Left hindlimb (tissue), 1 donor: ENCODE data around the gene TSSC4.
A peak's percentile ranks its signal among the peaks of the same experiment; 100 is the strongest.

ENCODE experiments used
- DNase-seq: peaks from one replicate; pipeline ENCODE4 v3.0.0-alpha.2; 2018

TSSC4 gene

DNA sequence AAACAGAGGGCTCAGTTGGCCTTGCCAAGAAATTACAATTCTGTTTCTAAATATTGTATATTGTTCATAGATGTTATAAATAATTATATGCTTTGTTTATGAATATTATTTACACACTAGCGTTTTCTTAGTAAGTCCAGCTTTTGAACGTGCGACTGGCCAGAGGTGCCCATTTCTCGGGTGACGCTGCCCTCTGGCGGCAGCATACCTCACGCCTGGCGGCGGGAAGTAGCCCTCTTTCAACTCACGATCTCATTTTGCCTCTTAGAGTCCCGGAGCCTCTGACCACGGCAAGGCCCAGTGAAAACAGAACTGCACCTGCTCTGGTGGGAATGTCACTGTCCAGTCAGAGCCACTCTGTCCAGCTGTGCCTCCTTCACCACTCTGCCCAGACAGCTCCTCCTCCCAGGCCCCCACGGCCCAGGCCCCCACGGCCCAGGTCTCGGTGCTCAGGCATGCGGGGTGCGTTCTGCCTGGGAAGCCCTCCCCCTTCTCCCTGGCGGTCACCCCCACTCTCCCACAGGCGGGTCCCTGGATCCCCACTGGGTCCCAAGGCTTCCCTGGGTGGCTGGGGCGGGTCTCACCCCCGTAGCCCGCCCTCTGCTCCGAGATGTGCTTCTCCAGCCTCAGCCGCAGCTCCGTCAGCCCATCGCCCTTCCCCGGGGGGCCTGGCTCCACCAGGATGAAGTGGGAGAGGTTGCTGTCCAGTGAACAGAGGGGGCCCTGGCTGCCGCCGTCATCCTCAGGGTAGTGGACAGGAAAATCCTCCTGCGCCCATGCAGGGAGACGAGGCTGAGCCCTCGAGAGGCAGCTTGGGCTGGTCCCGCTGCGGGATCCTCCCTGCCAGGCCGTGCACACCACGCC is 19.3 kb downstream of the TSSC4 start:
- peak; percentile 78 for DNase-seq

GRCh38 chr11:2420502-2421225 is 20.1 kb downstream of the TSSC4 start:
- peak; percentile 80 for DNase-seq

GRCh38 chr11:2421226-2421994 is 20.9 kb downstream of the TSSC4 start:
- no peak for DNase-seq

GRCh38 chr11:2421996-2422395 is 21.4 kb downstream of the TSSC4 start:
- no peak for DNase-seq

GRCh38 chr11:2422461-2423156 is 22.1 kb downstream of the TSSC4 start:
- no peak for DNase-seq

- no peak for DNase-seq
Observed at GRCh38 chr11:2423157-2424025, 22.8 kb downstream of the TSSC4 start.

DNA sequence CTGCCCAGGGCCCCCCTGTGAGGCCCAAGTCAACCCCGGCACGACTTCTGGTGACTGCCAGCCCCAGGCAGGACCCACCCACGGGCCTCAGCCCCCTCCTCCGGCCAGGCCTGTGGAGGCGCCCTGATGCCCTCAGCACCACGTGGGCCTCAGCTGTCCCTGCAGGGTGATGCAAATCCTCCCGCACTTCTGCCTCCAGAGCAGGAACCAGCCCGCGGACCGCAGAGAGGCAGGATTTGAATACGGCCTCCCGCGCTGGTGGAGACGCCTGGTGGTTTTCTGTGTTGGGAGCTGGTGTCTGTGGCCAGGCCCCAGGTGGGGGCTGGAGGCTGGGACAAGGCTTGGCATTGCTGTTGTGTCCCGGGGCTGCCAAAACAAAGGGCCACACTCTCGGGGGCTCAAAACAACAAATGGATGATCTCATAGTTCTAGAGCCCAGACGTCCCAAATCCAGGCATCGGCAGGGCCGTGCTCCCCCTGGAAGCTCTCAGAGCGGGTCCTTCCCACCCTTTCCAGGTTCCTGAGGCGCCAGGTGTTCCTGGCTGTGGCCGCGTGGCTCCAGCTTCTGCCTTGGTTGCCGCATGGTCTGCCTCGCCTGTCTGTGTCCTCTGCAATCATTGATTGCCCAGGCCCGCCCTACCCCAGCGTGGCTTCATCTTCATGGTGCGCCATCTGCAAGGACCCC is 24.4 kb downstream of the TSSC4 start:
- DNase-seq, result no peak

- no peak for DNase-seq
Observed at GRCh38 chr11:2425506-2425905, 25.0 kb downstream of the TSSC4 start.

DNA sequence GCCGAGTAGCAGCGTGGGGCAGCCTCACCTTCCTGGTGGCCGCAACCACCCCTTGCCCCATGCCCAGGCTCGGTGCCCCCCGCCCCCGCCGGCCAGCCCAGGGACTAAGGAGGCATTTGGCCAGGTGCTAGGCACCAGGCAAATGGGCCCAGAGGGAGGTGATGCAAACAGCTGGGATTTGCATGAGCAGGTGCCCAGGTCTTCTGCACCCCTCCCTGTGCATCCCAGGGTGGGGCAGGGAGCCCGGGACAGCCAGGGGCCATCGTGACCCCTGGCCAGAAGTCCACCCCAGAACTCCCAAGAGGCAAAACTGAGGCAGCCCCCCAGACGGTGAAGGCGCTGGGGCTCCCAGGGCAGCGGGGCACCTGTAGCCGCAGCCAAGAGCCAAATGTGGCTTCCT is 25.7 kb downstream of the TSSC4 start:
- DNase-seq, result no peak

DNA sequence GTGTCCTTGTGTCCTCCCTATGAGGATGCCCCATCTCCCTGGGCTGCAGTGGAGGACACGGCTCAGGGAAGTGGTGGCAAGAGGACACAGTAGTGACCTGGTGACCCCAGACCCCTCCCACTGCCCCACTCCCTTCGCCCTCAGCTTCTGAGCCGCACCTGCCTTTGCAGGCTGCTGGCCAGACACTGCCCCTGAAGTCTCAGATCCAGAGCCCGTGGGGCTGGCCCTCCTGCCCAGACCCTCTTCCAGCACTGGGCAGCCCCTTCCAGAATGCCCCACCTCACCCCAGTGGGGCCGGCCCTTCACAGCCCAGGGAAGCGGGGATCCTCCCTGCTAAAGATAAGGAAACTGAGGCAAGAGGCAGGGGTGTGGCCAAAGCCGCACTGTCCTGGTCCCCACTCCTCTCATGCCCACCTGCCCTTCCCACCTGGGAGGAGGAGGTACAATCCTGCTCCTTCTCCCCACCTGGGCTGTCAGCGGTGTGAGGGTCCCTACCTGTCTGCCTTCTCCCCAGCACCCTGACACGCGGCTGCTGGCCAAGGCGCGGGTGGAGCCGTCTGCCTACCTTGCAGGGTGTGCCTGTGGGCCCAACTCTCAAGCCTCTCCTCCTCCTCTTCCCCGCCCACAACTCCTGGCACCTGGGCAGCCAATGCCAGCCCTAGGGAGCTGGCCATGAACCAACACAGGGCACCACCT is 26.4 kb downstream of the TSSC4 start:
- no peak for DNase-seq

DNA sequence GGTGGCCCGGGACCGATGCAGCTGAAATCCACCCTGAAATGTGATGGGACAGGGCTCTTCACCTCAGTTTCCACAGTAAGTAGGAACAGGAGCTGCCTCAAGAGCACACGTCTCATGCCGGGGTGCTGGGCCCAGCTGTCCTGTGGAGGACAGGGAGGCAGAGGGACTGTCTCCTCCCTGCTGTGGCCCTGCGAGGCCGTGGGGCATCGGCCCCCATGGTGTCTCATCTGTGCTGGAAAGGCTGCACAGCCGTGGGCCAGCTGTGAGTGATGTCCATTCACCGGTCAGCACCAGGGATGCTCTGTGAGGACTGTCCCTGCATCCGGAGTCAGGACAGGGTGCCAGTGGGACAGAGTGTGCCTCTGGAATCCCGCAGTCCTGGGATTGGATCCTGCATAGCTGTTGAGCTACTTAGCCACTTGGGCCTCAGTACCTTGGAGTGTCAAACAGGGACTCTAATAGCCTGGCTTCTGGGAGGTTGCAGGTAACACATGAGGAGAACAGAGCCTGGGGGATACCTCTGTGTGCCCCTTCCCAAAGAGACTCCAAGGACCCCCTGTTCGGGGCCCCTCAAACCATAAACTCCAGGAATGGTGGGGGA is 27.3 kb downstream of the TSSC4 start:
- DNase-seq, result no peak

DNA sequence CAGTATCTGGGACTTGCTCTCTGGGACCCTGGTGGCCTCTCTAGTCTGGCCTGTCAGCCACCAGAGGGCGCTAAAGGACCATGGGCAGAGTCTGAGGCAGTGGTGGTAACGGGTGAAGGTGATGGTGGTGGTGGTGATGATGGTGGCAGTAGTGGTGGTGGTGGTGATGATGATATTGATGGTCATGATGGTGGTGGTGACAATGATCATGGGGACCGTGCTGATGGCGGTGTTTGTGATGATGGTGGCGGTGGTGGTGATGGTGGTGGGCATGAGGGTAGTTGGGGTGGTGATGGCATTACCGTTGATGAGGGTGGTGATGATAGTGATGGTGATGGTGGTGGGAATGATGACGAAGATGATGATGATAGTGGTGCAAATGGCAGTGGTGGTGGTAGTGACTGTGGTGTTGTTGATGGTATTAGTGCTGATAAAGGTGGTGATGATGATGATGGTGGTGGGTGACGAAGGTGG is 27.8 kb downstream of the TSSC4 start:
- DNase-seq, result no peak

DNA sequence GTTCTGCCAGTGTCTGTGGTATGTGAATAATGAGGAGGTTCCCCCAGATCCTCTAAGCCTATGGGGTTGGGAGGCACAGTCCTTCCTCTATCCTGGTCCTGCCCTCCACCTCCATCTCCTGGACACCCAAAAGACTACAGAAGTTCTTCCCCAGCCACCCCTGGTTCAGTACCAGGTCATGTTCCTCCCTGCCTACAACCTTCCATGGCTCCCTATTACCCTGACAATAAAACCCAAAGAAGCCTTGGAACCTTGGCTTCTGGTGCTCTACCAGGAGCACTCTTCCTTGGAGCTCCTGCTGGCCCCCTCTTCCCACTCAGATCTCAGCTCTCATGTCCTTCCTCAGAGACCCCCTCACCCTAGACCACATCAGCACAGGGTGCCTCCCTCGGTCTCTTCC is 30.8 kb downstream of the TSSC4 start:
- DNase-seq, result no peak

GRCh38 chr11:2432171-2432621 is 31.6 kb downstream of the TSSC4 start:
- peak; percentile 21 for DNase-seq

DNA sequence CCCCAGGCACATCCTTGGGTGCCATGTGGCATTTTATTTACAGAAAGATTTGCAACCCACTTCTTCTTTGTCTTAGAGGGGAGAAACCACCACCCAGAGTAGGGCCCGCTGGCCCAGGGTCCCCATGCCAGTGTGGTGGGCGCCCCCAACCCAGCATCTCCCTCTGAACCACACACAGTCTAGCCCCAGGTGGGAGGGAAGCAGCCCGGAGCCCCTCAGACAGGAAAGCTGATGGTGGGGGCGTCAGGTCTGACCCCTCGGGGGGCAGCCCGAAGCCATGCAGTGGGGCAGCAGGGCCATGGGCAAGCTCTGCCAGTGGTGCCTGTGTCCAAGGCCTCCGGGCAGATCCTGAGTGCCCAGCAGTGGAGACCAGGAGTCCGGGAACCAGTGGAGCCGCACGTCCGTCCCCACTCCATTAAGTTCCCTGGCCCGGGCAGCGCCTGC is 32.1 kb downstream of the TSSC4 start:
- peak; percentile 18 for DNase-seq

DNA sequence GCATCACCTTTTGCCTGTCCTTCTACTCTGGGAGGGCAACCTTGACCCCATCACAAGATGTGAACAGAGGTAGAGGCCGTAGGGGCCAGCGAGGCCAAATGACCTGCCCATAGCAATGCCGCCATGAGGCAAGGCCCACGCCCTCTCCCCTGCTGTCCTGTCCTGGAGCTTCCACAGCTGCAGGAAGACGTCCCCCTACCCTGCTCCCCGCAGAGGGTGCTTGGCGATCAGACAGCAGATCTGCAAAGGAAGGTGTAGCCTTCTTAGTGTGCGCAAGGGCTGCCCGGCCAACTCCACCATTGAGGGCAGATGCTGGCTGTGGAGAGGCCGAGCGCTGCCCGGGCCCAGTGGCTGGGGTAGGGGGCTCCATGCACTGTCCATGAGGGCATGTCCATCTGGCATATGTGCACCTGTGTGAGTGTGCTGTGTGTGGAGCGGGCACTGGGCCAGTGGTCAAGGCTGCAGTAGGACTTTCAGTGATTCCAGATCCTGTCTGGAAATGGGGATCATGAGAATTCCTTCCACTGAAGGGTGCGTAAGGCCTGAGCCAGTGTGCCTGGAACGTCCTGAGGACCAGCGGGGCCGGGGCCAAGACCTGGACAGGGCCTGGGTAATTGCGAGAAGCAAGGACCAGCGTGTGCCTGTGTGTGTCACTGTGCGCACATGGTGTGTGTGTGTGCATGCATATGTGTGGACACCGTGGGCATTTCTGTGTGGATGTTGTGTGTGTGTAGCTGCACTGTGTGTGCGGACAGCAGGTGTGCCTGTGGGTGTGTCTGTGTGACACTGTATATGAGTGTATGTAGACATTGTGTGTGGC is 32.8 kb downstream of the TSSC4 start:
- DNase-seq, result peak; percentile 13

DNA sequence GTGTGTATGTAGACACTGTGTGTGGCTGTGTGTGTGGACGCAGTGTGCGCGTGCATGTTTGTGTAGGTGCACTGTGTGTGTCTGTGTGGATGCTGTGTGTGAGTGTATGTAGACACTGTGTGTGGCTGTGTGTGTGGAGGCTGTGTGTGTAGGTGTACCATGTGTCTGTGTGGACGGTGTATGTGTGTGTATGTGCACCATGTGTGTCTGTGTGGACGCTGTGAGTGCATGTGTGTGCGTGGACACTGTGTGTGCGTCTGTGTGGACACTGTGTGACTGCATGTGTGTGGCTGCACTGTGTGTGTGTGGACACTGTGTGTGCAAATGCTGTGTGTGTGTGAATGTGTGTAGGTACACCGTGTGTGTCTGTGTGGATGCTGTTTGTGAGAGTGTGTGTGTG is 33.5 kb downstream of the TSSC4 start:
- no peak for DNase-seq

DNA sequence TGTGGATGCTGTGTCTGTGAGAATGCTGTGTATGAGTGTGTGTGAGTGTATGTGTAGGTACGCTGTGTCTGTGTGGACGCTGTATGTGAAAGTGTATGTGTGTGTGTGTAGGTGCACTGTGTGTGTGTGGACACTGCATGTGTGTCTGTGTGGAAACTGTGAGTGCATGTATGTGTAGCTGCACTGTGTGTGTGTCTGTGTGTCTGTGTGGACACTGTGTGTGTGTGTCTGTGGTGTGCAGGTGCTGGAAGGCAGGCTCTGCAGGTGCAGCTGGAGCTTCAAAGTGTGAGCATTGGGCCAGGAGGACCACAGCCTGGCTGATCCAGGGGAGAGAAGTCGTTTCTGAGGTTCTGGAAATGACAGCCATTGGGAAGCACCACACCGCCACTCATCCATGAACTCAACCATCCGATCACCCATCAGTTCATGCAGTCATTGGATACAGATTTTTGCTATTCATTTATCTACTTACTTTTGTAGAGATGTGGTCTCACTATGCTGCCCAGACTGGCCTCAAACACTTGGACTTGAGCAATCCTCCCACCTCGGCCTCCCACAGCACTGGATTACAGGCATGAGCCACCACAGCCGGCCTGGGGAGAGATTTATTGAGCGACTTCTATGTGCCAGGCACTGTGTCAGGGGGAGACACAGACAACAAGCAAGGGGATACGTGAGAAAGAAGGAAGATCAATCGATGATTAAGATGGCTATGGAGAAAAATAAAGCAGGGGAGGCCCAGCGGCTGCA is 34.1 kb downstream of the TSSC4 start:
- peak; percentile 15 for DNase-seq
